DMS114 treated with DMSO at 0.1 percent for 48 hours (cell line): ENCODE measurements around the gene METTL26.

Source experiments
- DNase-seq: peaks from one replicate; lab custom pipeline; 2025; ENCODE audit not compliant: unreplicated experiment; lab: John Stamatoyannopoulos, UW

The METTL26 gene

DNA sequence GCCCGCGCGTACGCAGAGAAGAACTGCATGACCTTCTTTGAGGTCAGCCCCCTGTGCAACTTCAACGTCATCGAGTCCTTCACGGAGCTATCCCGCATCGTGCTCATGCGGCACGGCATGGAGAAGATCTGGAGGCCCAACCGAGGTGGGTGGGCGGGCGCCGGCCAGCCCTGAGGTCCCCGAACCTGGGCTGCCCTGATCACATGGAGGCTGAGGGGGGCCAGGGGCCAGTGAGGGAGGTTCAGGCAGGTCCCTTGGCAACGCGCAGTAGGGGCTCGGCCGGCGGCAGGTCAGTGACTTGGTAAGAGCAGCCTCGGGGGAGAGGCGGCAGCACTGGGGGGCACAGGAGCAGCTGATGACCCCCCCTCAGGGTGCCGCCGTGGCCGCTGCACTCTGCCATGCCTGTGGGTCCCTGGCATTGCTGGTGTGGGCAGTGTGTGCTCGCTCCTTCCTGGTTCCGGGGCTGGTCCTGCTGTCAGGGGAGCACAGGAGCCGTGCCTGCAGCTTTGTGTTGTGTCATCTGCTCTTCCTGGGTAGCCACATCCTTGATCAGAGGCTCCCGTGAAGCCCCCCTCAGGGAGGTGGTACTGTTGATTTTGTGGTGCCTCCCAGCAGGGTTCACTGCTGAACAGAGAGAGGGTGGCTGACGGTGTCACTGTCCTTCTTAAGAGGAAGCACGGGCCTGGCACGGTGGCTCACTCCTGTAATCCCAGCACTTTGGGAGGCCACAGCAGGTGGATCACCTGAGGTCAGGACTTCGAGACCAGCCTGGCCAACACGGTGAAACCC, 9.9 kb downstream of the METTL26 start:
- DNase-seq, result no peak

DNA sequence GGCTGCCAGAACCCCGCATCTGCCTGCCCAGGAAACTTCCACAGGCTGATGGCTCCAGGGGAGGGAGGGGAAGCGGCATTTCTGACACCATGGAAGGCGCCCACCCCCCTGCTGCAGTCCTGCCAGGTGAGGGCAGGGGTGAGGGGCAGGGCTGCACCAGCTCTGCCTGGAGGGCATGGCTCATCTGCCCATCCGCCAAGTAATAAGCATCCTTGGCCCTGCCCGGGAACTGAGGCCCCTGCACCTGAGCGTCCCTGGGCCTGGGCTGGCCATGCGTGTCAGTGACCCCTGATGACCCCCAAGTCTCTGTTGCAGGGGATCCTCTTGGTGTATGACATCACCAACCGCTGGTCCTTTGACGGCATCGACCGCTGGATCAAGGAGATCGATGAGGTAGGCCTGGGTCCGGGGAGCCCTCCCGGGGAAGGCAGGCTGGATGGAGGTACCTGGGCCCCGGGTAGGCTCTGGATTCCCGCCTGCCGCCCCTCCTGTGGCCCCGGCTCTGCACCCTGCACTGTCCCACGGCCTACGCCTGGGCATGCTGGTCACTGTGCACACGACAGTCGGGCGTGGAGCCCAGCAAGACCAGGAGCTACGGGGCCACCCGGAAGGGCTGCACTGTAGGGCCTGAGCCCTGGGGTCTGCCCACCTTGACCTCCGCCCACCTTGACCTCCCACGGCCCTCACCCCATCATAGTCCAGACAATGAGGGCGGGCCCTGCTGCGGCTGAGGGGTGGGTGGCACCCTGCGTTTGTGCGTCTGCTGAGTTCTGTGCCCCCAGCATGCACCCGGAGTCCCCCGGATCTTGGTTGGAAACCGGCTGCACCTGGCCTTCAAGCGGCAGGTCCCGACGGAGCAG, 10.8 kb downstream of the METTL26 start:
- DNase-seq, result no peak

GRCh38 chr16:624526-625070, 11.5 kb downstream of the METTL26 start:
- DNase-seq, result no peak

DNA sequence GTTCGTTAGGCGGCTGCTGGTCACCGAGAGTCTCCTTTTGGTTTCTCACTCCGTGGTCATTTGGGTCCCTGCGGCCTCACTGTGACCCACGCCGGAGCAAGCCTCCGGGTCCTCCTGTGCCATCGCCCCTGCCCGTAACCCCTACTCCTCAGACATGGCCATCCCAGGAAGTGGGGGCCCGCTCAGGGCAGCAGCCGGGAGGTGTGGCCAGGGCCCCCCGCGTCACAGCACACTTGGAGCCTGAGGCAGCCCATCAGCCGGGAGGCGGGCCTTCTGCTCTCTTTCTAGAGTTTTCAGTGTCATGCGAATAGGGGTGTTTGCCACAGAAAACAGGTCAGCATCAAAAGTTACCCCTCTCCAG, 13.2 kb downstream of the METTL26 start:
- DNase-seq, result no peak

- no peak for DNase-seq
Observed at GRCh38 chr16:621526-622105, 14.5 kb downstream of the METTL26 start.

DNA sequence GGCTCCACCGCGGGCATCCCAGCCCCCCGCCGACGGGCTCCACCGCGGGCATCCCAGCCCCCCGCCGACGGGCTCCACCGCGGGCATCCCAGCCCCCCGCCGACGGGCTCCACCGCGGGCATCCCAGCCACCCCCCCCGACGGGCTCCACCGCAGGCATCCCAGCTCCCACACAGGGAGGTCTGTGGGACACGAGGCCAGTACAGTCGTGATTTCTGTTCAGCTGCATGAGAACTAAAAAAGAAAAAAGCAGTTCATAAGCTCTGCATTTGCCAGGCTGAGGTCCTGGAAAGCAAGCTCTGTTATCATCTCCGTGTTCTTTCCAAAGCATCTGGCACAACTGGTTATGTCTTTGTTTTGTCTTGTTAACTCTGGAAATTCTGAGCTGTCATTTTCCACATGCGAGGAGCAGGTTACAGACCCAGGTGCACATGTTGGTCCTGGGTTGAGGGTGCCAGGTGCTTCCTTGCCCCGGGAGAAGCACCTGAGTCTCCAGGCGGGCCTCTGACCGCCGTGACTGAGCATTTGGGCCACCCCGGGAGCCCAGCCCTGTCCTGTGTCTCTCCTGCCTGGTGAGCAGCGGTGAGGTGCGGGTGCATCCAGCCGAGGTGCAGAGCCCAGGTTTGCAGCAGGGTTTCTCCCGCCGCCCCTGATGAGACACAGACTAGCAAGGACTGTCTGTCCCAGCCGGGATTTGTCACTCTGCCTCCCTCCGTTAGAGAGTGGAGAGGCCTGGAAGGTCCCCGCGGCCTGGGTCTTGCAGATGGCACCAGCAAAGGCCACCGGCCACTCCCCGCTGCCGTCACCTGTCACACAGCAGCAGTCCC, 15.2 kb downstream of the METTL26 start:
- no peak for DNase-seq

- DNase-seq, result no peak
Observed at GRCh38 chr16:619476-620100, 16.5 kb downstream of the METTL26 start.

GRCh38 chr16:617855-618254, 18.2 kb downstream of the METTL26 start:
- no peak for DNase-seq

DNA sequence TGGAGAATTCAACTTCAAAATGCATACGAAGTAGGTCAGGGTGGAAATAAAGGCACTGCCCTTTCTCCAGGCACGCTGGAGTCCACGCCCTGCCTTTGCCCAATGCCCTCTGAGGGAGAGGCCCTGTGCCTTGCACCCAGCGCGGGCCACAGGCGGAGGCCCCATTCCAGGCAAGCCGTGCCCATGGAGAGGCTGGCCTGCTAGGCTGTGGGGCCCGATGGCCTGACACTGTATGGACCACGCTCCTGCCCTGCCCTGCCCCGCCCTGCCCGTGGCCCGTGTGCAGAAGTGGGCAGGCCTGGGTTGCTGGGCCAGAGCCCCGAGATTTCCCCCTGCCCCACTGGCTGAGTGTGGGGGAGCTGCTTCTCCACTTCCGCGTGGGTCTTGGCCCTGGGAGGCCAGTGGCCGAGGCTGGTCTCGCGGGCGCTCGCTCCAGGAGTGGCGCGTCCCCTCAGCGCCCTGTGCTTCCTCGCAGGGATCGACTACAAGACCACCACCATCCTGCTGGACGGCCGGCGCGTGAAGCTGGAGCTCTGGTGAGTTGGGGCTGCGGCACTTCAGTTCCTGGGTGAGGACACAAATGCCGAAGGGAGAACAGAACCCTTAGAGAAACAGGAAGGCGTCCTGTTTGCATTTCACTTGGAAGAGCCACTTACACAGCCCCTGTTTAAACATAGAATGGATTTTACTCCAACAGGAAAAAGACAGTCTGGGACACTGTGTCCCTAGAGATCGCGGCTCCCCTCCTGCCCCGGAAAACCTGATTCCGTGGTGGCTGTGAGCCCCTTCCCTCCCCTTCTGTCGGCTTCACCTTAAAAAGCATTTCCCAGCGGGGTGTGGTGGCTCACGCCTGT, 19.1 kb downstream of the METTL26 start:
- no peak for DNase-seq

GRCh38 chr16:615122-615521, 21.0 kb downstream of the METTL26 start:
- DNase-seq, result no peak

- DNase-seq, result no peak
Observed at GRCh38 chr16:610513-611381, 25.4 kb downstream of the METTL26 start.

- no peak for DNase-seq
Observed at GRCh38 chr16:609984-610383, 26.1 kb downstream of the METTL26 start.

DNA sequence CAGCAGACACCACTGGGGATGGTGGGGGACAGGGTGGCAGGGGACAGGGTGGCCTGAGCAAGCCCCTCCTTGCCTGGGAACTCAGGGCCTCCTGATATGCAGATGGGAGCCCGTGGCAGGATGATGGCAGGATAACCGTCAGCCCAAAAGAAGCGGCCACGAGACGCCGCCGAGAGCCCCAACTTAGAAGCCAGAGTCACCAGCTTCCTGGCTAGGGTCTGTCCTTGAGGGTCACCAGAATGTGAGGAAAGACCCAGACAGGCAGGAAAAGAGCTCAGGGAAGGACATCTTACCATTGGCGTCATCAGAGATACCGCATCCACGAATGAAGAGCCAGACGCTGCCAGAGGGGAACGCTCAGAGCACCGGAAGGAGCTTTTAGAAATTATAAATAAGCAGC, 26.8 kb downstream of the METTL26 start:
- no peak for DNase-seq

DNA sequence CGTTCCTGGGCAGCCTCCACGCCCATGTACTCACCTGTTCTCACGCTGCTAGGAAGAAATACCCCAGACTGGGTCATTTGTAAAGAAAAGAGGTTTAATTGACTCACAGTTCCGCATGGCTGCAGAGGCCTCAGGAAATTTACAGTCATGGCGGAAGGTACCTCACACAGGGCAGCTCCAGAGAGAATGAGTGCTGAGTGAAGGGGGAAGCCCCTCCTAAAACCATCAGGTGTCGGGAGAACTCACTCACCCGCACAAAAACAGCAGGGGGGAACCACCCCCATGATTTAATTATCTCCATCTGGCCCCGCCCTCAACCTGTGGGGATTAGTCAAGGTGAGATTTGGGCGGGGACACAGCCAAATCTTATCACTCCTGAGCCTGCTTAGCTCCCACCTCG, 28.1 kb downstream of the METTL26 start:
- DNase-seq, result no peak

DNA sequence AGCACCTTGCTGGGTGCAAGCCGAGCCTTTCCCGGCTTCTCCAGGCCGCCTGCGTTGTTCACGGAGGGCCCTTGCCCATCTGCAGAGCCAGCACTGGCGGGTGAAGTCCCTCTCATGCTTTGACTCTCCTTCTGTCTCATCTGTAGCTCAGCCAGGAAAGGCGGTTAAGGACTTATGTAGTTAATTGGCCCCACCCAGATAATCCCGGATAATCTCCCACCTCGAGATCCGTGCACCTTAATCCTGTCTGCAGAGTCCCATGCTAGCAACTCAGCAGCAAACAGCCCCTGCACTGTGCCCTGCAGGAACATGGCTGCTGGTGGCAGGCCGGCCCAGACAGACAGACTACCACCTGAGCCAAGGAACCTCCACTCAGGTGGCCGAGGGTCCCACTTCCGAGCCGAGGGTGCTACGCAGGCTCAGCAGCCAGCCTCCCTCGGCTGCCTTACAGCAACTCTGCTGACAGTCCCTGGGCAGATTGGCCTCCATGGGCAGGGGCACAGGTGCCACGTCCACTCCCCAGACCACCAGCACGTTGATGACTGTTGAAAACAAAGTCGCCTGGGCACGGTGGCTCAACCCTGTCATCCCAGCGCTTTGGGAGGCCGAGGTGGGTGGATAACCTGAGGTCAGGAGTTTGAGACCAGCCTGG, 29.3 kb downstream of the METTL26 start:
- DNase-seq, result no peak

- no peak for DNase-seq
Observed at GRCh38 chr16:603933-604332, 32.2 kb downstream of the METTL26 start.

DNA sequence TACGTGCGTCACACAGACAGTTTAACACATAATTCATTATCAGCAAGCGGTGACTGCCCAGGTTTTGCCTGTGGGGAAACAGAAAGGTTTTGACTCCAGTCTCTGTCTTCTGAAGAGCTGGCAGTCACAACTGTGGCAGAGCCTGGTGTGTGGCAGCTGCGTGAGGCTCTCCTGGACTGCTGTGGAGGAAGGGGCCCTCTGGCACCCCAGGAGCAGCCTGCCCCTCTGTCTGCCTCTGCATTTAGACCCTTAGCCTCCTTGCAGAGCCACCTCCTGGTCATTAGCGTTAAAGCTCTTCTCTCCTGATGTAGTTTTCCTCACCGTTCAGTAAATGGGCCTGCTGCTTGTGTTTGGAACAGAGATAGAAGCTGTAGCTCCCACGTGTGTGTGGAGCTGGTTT, 35.3 kb downstream of the METTL26 start:
- no peak for DNase-seq
